Caco-2 (cell line): ENCODE measurements around the gene TEAD3. TPM values are rescaled to one million over a fixed set of nuclear protein-coding genes. Genes with fewer than 3 reads are reported as not detected.
A peak's percentile ranks its signal among the peaks of the same experiment; 100 is the strongest.

Experiments
- BruUV-seq: library from RNA; stranded (reverse); fragments of 400-500 nt; replicated peaks from 2 replicates; lab custom pipeline; 2021; lab: Mats Ljungman, UMichigan
- CTCF ChIA-PET: fragments of 300-600 bp; sonication (Branson Sonifier 250); formaldehyde crosslinking; loops from one replicate; lab custom pipeline; 2022; ENCODE audit warnings: antibody characterized with exemption; lab: Charles Lee
- POLR2A ChIA-PET: fragments of 300-600 bp; sonication (Branson Sonifier 250); formaldehyde crosslinking; loops from one replicate; lab custom pipeline; 2022; ENCODE audit warnings: antibody characterized with exemption; lab: Charles Lee
- DNase-seq, 2 experiments: peaks; one replicate each; pipeline versions ENCODE4 v3.0.0 to v3.0.0-alpha.2; 2020 to 2022
- H3K27me3 ChIP-seq: replicated peaks from 2 replicates; pipeline ENCODE4 v1.6.0; 2011; ENCODE audit warnings: low read length; ENCODE audit not compliant: control insufficient read depth, insufficient read depth
- H3K36me3 ChIP-seq: 2 replicates; pipeline ENCODE4 v1.5.1; 2011; ENCODE audit warnings: low read length; ENCODE audit not compliant: control insufficient read depth, insufficient read depth
- H3K4me1 ChIP-seq: fragments of 250-450 bp; sonication (Bioruptor Pico); 2 replicates; pipeline ENCODE4 v1.5.1; 2020; ENCODE audit warnings: mild to moderate bottlenecking
- H3K4me3 ChIP-seq: 2 replicates; pipeline ENCODE4 v1.5.1; 2011; ENCODE audit warnings: low read depth, mild to moderate bottlenecking, control low read depth, low read length
- H3K9me3 ChIP-seq: fragments of 250-450 bp; sonication (Bioruptor Pico); 2 replicates; pipeline ENCODE4 v1.5.1; 2020; ENCODE audit warnings: mild to moderate bottlenecking, moderate library complexity
- H3K27ac Mint-ChIP-seq: one replicate; pipeline ENCODE4 v1.8.0; 2022; ENCODE audit warnings: mixed read lengths; ENCODE audit not compliant: unreplicated experiment
- H3K27me3 Mint-ChIP-seq: one replicate; pipeline ENCODE4 v1.8.0; 2022; ENCODE audit warnings: mixed read lengths; ENCODE audit not compliant: insufficient read depth, unreplicated experiment
- H3K36me3 Mint-ChIP-seq: one replicate; pipeline ENCODE4 v1.8.0; 2022; ENCODE audit warnings: mild to moderate bottlenecking, mixed read lengths; ENCODE audit not compliant: insufficient read depth, unreplicated experiment
- H3K4me1 Mint-ChIP-seq: one replicate; pipeline ENCODE4 v1.8.0; 2022; ENCODE audit warnings: low read depth, mixed read lengths; ENCODE audit not compliant: unreplicated experiment
- H3K4me3 Mint-ChIP-seq: one replicate; pipeline ENCODE4 v1.8.0; 2022; ENCODE audit warnings: mild to moderate bottlenecking, moderate library complexity, mixed read lengths; ENCODE audit not compliant: unreplicated experiment
- H3K9me3 Mint-ChIP-seq: one replicate; pipeline ENCODE4 v1.8.0; 2022; ENCODE audit warnings: mixed read lengths; ENCODE audit not compliant: unreplicated experiment
- intact Hi-C: fragments of 100-400 bp; cut with micrococcal nuclease; formaldehyde crosslinking; loops from one replicate; pipeline ENCODE4 v1.10.0; 2022; ENCODE audit not compliant: unreplicated experiment
- total RNA-seq: library from RNA; stranded (reverse); gene quantifications from 2 replicates; pipeline ENCODE4 v1.2.3, GENCODE V29; 2022
- TF ChIP-seq, protein P1 (sequence below), 2 experiments: fragments of 200-600 bp in 1 of 2; IDR thresholded peaks; 1 replicate in 1 of 2; 2 replicates in 1 of 2; pipeline versions ENCODE4 v1.5.1 to v1.8.0; 2011 to 2022; ENCODE audit warnings: antibody characterized with exemption in 1 of 2, control low read depth in 1 of 2, inconsistent platforms in 1 of 2, low read depth in 1 of 2, low read length in 1 of 2, mild to moderate bottlenecking in 1 of 2, moderate library complexity in 1 of 2; ENCODE audit not compliant: insufficient read depth in 1 of 2, severe bottlenecking in 1 of 2, unreplicated experiment in 1 of 2

TEAD3 gene
- total RNA-seq, 1 experiment from 2014 or later, result 57.2 TPM

DNA sequence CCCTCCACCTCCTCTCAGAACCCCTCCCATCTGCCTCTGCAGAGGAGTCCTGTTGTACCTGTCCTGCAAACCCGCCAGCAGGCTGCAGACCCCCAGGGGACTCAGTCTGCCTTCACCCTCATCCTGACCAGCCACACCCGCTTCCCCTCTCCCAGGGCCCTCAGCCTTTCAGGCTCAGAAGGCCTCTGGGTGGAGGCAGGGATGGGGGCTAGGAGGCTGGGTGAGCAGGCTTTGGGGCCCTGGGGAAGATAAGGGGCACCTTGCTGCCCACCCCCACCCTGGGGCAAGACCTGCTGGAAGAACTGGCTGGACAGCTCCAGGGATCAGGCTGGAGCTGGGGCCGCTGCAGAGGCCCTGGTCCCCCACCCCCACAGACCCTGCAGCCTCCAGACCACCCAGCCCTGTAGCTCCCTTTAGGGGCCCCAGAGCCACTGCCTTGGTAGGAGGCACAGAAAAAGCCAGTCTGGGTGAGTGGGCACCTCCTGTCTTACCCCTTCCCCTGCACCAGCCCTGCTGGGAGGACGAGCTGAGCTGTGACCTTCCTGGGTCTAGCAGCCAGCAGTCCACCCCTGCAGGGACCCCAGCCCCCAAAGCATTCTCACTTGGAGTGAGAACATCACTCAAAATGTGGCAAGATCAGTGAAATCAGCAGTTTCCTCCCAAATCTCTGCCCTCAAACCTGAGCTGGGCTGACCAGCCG is 5.2 kb downstream of the TEAD3 start:
- Mint-ChIP-seq H3K4me1 (peaks cover 52% of the 10 kb centered on the region), H3K36me3 (peaks cover 14% of the 10 kb centered on the region), H3K9me3 (no peaks in the 10 kb centered on the region), H3K27me3 (no peaks in the 10 kb centered on the region), H3K4me3 (peak overlapping the region; percentile 58), H3K27ac (peak overlapping the region; percentile 81)
- TF ChIP-seq, protein P1, sequence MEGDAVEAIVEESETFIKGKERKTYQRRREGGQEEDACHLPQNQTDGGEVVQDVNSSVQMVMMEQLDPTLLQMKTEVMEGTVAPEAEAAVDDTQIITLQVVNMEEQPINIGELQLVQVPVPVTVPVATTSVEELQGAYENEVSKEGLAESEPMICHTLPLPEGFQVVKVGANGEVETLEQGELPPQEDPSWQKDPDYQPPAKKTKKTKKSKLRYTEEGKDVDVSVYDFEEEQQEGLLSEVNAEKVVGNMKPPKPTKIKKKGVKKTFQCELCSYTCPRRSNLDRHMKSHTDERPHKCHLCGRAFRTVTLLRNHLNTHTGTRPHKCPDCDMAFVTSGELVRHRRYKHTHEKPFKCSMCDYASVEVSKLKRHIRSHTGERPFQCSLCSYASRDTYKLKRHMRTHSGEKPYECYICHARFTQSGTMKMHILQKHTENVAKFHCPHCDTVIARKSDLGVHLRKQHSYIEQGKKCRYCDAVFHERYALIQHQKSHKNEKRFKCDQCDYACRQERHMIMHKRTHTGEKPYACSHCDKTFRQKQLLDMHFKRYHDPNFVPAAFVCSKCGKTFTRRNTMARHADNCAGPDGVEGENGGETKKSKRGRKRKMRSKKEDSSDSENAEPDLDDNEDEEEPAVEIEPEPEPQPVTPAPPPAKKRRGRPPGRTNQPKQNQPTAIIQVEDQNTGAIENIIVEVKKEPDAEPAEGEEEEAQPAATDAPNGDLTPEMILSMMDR (IDR thresholded peaks at IDR 0.05; ENCODE audit: insufficient read depth in 1 of 2, low read depth in 1 of 2, low read length in 1 of 2, severe bottlenecking in 1 of 2, unreplicated experiment in 1 of 2), result no peak
- Histone ChIP-seq H3K9me3 (no peaks in the 10 kb centered on the region), H3K4me3 (no peak overlapping the region), H3K4me1 (peaks cover 87% of the 10 kb centered on the region), H3K27me3 (no peaks in the 10 kb centered on the region), H3K36me3 (no peaks in the 10 kb centered on the region)
- BruUV-seq, result no TSS peak
- intact Hi-C loops, result no loop called here
- ChIA-PET POLR2A (interaction anchor here (0.6 kb wide), 1 partner anchor 1654 kb away, joined by 3 read pairs; no protein-coding TSS in a partner anchor), CTCF (interaction anchor here (0.6 kb wide), 1 partner anchor 32 kb away, joined by 4 read pairs; no protein-coding TSS in a partner anchor)
- DNase-seq, result peak; percentile 74 to 75

DNA sequence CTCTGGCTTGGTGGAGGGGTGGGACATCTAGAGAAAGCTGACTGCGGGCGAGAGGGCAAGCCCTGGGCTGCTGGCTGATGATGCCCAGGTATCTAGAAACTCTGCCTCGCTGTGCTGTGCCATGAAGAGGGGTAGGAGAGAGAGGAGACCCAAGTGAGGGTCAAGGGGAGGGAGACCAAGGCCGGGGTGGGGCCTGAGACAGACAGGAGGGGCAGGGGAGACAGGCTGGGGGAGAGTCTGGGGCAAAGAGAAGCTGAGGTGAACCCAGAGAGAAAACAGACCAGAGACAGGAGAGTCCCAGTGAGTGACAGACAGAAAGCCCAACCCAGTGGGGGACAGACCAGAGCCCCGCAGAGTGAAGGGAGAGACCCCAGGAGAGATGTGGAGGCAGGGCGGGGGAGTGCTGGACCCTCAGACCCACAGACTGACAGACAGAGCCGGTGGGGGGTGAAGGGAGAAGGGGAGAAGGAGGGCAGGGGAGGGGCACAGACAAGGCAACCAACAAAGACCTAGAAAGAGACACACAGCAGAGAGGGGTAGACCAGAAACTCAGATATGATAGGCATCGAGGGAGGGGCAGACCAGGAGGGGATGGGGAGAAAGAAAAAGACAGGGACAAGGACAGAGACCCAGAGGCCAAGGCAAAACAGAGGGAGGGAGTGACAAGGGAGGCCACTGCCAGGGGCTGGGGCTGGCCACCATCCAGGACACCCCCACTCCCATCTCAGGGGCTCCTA is 5.9 kb downstream of the TEAD3 start:
- CTCF ChIA-PET, result interaction anchor here (0.6 kb wide), 1 partner anchor 32 kb away, joined by 4 read pairs; no protein-coding TSS in a partner anchor
- BruUV-seq, result no TSS peak

More for the DNA sequence above, 5.9 kb downstream of the TEAD3 start:
- Histone ChIP-seq H3K9me3 (no peaks in the 10 kb centered on the region), H3K4me1 (peaks cover 91% of the 10 kb centered on the region), H3K4me3 (no peak overlapping the region), H3K27me3 (no peaks in the 10 kb centered on the region), H3K36me3 (no peaks in the 10 kb centered on the region)
- POLR2A ChIA-PET, result no interaction called here
- no peaks in the 10 kb centered on the region for H3K9me3 Mint-ChIP-seq
- H3K27ac Mint-ChIP-seq, result peak overlapping the region; percentile 81
- peaks cover 54% of the 10 kb centered on the region for H3K4me1 Mint-ChIP-seq
- intact Hi-C loops, result no loop called here
- no peak for DNase-seq
- no peaks in the 10 kb centered on the region for H3K27me3 Mint-ChIP-seq
- H3K36me3 Mint-ChIP-seq, result peaks cover 21% of the 10 kb centered on the region
- TF ChIP-seq, protein P1 (IDR thresholded peaks at IDR 0.05; ENCODE audit: insufficient read depth in 1 of 2, low read depth in 1 of 2, low read length in 1 of 2, severe bottlenecking in 1 of 2, unreplicated experiment in 1 of 2), result no peak
- peak overlapping the region; percentile 58 for H3K4me3 Mint-ChIP-seq
